RPMI8226 (cell line): Measurements from ENCODE around the gene NCAPH2.
A peak's percentile ranks its signal among the peaks of the same experiment; 100 is the strongest.

Source experiments
- DNase-seq: peaks from one replicate; pipeline ENCODE4 v3.0.0-alpha.2; 2015

The NCAPH2 gene

DNA sequence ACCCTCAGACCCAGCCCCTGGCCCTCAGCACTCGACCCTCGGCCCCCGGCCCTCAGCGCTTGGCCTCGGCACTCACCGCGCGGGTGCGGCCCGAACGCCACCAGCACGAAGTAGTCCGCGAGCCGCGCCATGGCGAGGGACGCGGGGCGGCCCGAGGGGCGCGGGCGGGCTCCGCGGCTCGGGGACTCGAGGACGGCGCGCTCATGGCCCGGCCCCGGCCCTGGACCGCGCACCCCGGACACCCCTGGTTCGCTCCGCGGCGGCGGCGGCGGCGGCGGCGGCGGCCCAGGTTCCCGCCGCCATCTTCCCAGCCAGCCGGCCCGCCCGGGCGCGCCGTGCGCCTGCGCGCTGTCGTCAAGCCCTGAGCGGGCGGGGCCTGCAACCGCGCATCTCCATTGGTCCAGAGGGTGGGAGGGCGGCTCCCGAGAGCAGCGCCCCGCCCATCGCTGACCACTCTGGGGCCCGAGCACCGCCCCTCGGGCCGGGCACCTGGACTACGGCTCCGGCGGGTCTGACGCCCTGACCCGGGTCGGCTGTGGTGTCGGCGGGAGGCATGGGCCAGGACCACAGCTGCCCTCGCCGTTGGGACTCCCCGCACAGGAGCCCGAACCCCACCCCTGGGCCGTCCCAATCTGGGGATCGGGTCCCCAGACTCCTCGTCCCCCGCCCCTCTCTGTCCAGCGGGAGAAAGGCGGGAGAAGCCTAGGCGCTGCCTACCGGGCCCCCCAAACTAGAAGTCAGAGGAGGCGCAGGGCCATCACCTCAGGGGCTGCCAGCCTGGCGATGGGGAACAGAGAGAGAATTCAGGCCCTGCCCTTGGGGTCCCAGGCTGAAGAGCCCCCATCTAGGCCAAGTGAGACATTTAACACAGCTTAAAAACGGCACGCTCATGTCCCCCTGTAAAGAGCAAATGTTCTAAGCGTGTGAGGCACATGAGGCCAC is 33.0 kb upstream of the NCAPH2 start, which contains the start of gene SBF1:
SBF1 (minus strand) TSS at position 326 of the 942 bp plus-strand sequence; CDS start at position 131, 195 bp downstream.
- DNase-seq: peak; percentile 94

DNA sequence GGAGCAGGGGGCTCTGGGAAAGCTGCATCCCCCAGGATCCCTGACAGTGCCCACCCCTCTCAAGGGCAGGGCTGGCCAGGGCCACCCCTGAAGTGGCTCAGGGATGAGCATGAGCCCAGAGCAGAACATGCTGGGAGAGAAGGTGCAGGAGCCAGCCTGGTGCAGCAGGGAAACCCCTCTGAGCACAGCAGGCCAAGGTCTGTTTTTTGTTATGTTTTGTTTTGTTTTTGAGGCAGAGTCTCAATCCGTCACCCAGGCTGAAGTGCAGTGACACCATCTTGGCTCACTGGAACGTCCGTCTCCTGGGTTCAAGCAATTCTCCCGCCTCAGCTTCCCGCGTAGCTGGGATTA is 32.4 kb upstream of the NCAPH2 start:
- no peak for DNase-seq

- no peak for DNase-seq
These were observed 31.2 kb upstream of the NCAPH2 start for GRCh38 chr22:50476868-50477267.

GRCh38 chr22:50477923-50478322 is 30.1 kb upstream of the NCAPH2 start:
- DNase-seq: no peak

- no peak for DNase-seq
These were observed 28.3 kb upstream of the NCAPH2 start for GRCh38 chr22:50479721-50480120.

DNA sequence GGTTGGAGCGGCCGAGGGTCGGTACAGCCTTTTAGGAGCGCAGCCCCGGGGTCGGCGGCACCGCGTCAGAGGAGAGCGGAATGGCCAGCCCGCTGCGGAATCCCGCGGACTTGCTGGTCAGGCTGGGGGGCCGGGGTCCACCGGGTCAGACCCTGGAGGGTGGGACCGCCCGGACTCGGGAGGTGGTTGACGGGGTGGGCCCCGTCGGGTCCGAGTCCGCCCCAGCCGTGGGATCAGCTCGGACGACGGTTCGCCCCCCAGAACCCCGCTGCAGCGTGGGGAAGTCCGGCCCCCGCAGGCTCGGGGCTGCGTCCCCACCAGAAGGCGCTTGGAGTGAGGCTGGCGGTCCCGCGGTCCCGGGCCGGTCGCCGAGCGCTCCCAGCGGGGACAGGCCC is 27.0 kb upstream of the NCAPH2 start:
- DNase-seq: no peak

- DNase-seq: peak; percentile 56
These were observed 26.5 kb upstream of the NCAPH2 start, which contains the start of gene ADM2 for GRCh38 chr22:50481440-50482106. Gene ADM2 (plus strand): TSS chr22:50481543. CDS start chr22:50481848, 305 bp downstream.

- peak; percentile 47 for DNase-seq
These were observed 25.6 kb upstream of the NCAPH2 start for GRCh38 chr22:50482107-50483074.

- DNase-seq: no peak
These were observed 24.9 kb upstream of the NCAPH2 start for GRCh38 chr22:50483106-50483505.

DNA sequence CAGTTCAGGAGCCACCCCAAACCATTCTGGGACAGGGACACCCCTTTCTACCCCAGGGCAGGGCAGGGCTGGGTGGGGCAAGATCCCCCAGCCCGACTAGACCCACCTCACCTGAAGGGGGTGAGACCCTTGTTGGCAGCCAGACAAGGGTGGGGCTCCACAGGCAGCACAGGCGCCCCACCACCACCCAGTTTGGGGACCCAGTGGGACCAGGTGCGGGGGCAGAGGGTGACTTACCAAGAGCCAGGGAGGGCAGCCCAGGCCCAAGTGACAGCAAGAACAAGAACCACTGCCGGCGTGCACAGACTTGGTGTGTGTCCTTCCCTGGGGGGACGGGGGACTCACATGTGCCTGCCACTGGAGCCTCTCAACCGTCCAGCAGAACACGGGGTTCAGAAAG is 24.5 kb upstream of the NCAPH2 start:
- DNase-seq: no peak

DNA sequence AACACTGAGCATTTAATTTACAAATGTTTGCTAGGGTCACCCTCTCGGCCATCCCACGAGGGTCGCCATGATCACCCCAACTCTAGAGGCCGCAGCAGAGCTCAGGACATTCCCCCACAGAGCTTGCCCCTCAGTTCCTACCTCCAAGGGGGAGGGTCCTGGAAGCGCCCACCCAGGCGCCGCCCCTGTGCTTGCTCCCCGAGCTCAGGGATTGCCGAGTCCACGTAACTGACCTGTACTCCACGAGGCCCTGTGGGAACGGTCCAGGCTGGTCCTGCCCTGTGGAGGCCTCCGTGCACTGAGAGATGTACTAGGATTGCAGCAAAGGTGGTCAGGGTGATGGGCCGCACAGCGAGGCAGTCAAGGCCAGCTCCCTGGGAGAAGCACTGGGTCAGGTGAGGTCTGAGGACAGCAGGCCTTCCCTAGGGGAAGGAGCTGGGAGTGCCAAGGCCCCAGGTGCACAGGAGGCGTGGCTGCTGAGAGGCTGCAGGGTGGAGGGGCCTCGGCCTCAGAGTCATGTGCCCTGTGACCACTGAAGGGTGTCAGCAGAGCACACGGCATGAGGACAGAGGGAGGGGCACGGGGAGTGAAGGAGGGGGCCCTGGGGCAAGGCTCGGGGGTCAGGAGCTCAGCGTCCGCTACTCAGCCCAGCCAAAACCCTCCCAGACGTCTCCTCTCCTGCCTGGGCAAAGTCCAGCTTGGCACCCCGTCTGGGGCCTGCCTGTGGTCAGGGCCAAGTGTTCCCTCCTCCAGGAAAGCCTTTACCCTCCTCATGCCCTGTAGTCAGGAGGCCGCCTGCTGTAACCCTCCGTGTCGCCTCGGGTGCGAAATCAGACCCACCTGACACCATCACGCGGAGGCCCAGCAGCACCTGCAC is 23.8 kb upstream of the NCAPH2 start:
- no peak for DNase-seq

DNA sequence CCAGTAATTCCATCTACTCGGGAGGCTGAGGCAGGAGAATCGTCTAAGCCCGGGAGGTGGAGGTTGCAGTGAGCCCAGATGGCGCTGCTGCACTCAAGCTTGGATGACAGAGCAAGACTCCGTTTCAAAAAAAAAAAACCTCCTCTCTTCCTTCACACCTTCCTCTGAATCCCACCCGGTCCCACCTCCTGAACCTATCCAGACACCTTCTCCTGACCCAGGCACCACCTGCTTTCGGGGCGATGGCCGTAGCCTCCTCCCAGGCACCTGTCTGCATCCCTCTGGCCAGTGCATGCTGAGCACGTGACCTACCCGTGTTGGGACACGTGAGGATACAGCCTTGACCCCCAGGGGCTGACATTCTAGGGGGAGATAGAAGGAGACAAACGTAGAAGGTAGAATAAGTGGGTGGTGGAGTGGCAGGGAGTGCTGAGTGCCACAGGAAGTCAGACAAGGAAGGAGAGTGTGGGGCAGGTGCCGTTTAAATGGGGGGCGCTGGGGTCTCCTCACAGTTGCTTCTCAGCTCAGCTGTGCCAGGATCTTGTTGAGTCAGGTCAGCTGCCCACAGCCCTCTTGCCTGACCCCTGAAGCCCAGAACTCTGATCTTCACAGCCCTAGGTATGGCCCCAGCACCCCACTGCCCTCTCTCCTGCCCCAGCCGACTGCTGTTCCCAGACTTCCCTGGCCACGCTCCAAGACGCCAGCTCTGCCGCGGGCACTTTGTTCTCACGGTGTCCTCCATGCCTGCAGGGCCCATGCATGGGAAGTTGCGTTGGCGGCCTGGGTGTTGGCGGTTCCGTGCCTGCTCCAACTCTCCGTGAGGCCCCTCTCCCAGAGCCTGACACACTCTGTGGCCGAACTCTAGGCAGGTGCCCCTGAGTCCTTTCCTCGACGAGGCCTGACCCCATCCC is 22.5 kb upstream of the NCAPH2 start:
- no peak for DNase-seq

GRCh38 chr22:50486561-50487289 is 21.3 kb upstream of the NCAPH2 start, which contains the start of gene MIOX:
Gene MIOX (plus strand): TSS chr22:50486859. CDS start chr22:50486898, 39 bp downstream.
- DNase-seq: no peak

DNA sequence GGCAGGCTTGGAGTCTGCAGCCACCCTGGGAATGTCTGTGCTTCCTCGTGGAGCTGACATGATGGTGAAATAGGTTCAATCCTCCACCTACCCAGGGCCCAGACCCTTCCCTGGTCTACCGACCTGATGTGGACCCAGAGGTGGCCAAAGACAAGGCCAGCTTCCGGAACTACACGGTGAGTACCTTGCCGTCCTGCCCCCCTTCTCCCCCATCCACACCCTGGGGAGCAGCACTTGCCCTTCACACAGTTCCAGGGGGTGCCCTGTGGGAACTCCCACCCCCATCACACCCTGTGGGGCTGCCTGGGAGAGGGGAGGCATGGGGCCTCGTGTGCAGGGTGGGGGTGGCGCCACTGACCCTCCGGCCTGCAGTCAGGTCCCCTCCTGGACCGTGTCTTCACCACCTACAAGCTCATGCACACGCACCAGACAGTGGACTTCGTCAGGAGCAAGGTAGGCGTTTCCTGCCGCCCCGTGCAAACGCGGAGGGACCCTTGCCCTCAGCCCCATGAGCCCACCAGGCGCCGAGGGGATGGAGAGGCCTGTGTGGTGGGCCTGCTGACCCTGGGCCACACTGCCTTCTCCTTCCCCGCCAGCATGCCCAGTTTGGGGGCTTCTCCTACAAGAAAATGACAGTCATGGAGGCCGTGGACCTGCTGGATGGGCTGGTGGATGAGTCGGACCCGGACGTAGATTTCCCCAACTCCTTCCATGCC is 20.6 kb upstream of the NCAPH2 start:
- DNase-seq: no peak

GRCh38 chr22:50488006-50488677 is 19.9 kb upstream of the NCAPH2 start:
- DNase-seq: no peak

GRCh38 chr22:50488886-50489285 is 19.1 kb upstream of the NCAPH2 start:
- DNase-seq: no peak

DNA sequence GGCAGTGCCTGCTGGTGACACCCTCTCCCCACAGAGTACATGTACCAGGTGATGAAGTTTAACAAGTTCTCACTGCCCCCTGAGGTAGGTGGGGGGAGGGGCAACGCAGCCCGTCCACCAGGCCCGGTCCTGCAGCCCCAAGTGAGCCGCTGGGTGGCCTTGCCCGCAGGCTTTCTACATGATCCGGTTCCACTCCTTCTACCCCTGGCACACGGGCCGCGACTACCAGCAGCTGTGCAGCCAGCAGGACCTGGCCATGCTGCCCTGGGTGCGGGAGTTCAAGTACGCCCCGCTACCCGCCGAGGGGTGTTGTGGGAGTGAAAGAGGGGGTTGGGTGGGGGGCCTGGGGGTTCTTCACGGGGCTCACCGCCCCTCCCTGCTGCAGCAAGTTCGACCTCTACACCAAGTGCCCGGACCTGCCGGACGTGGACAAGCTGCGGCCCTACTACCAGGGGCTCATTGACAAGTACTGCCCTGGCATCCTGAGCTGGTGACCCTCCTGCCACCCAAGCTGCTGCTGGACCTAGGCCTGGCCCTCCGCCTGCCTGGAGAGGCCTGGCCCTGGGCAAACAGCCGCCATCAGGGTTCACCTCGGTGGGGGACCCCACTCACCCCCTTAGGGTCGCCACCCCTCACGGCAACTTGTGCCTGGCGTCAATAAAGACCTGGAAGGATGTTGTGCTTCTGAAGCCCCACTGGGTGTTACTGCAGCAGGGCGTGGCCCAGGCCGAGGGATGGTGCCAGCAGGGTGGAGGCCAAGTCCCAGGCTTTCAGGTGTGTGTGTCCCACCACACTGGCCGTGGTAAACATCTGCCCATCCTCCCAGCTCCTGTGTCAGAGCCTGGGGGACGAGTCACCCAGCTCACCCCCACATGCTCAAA is 18.4 kb upstream of the NCAPH2 start:
- no peak for DNase-seq
